Keratinocyte (primary cell): ENCODE data around the gene COL9A3. TPM values are rescaled to one million over a fixed set of nuclear protein-coding genes. Genes with fewer than 3 reads are reported as not detected.

ENCODE experiments used
- DNase-seq: peaks from one replicate; pipeline ENCODE4 v3.0.0-alpha.2; 2011; ENCODE audit warnings: low read depth, missing footprints, low spot score
- FAIRE-seq: peaks from 2 replicates; lab custom pipeline; 2011; peaks lifted over from hg19 to GRCh38; lab: Jason Lieb, UNC
- H2AFZ ChIP-seq: 2 replicates; pipeline ENCODE4 v1.6.0; 2012; ENCODE audit warnings: low read length, control low read depth, inconsistent platforms; ENCODE audit not compliant: control insufficient read depth
- H3K27ac ChIP-seq: 2 replicates; pipeline ENCODE4 v1.5.1; 2011; ENCODE audit warnings: low read length; ENCODE audit not compliant: control insufficient read depth, insufficient read depth
- H3K27me3 ChIP-seq: 3 replicates; pipeline ENCODE4 v1.6.0; 2011; ENCODE audit warnings: low read length; ENCODE audit not compliant: control insufficient read depth, insufficient read depth; ENCODE audit errors: extremely low read depth
- H3K36me3 ChIP-seq, 2 experiments: 2 replicates in 1 of 2; 3 replicates in 1 of 2; pipeline ENCODE4 v1.5.1; 2011; ENCODE audit warnings: low read length in 2 of 2, mild to moderate bottlenecking in 1 of 2; ENCODE audit not compliant: control insufficient read depth in 2 of 2, insufficient read depth in 2 of 2; ENCODE audit errors: extremely low read depth in 1 of 2
- H3K4me1 ChIP-seq: 3 replicates; pipeline ENCODE4 v1.5.1; 2011; ENCODE audit warnings: low read length; ENCODE audit not compliant: control insufficient read depth, insufficient read depth; ENCODE audit errors: extremely low read depth
- H3K4me2 ChIP-seq: 3 replicates; pipeline ENCODE4 v1.6.0; 2011; ENCODE audit warnings: low read depth, low read length; ENCODE audit not compliant: control insufficient read depth, insufficient read depth; ENCODE audit errors: extremely low read depth
- H3K4me3 ChIP-seq, 3 experiments: fragments of 200-600 bp in 1 of 3; sonication (generic) in 1 of 3; 2 replicates in 2 of 3; 3 replicates in 1 of 3; pipeline ENCODE4 v1.5.1; 2011 to 2016; ENCODE audit warnings: low read length in 3 of 3, mild to moderate bottlenecking in 3 of 3, control low read depth in 2 of 3, inconsistent platforms in 1 of 3, low read depth in 1 of 3, mixed read lengths in 1 of 3, mixed run types in 1 of 3, moderate library complexity in 1 of 3; ENCODE audit not compliant: control insufficient read depth in 2 of 3, insufficient read depth in 2 of 3; ENCODE audit errors: extremely low read depth in 1 of 3
- H3K79me2 ChIP-seq: 2 replicates; pipeline ENCODE4 v1.6.0; 2012; ENCODE audit warnings: low read length; ENCODE audit not compliant: control insufficient read depth, insufficient read depth
- H3K9ac ChIP-seq: 3 replicates; pipeline ENCODE4 v1.6.0; 2011; ENCODE audit warnings: low read length; ENCODE audit not compliant: control insufficient read depth, insufficient read depth; ENCODE audit errors: extremely low read depth
- H3K9me1 ChIP-seq: 3 replicates; pipeline ENCODE4 v1.6.0; 2011; ENCODE audit warnings: low read length; ENCODE audit not compliant: control insufficient read depth, insufficient read depth; ENCODE audit errors: extremely low read depth
- H3K9me3 ChIP-seq: 2 replicates; pipeline ENCODE4 v1.5.1; 2012; ENCODE audit warnings: low read depth, low read length; ENCODE audit not compliant: control insufficient read depth
- H4K20me1 ChIP-seq: 3 replicates; pipeline ENCODE4 v1.6.0; 2011; ENCODE audit warnings: low read length; ENCODE audit not compliant: control insufficient read depth, insufficient read depth; ENCODE audit errors: extremely low read depth
- EZH2 ChIP-seq: IDR thresholded peaks from one replicate; pipeline ENCODE4 v1.6.1; 2012; ENCODE audit warnings: inconsistent platforms, mild to moderate bottlenecking, low read length, moderate library complexity
- dilution Hi-C: fragments of 300-500 bp; cut with MboI; formaldehyde crosslinking; loops from one replicate; pipeline ENCODE4 v1.7.0; 2020; ENCODE audit warnings: low sequenced_read_pairs; ENCODE audit not compliant: extremely low pct_ligation_motif_present
- polyA plus RNA-seq, 5 experiments: library from polyadenylated mRNA; depleted of rRNA in 3 of 5; stranded (reverse) in 3 of 5; stranded (forward) in 1 of 5; unstranded in 1 of 5; fragments of >200 nt; gene quantifications; 1 replicate in 1 of 5; 2 replicates in 3 of 5; 3 replicates in 1 of 5; pipeline versions ENCODE4 v1.2.1 to v1.2.3, GENCODE V29; 2011 to 2012; ENCODE audit warnings: missing spikeins in 2 of 5, low read depth in 1 of 5, low replicate concordance in 1 of 5
- TF ChIP-seq, protein P1 (sequence below), 3 experiments: IDR thresholded peaks in 1 of 3; conservative IDR thresholded peaks in 1 of 3; optimal IDR thresholded peaks in 1 of 3; 2 replicates in 2 of 3; 3 replicates in 1 of 3; pipeline versions ENCODE3 to v1.5.1; 2011; ENCODE audit warnings: low read length in 3 of 3, mild to moderate bottlenecking in 3 of 3, moderate library complexity in 2 of 3, control low read depth in 1 of 3, inconsistent platforms in 1 of 3; ENCODE audit not compliant: insufficient read depth in 2 of 3; ENCODE audit errors: extremely low read depth in 1 of 3

COL9A3 gene
- polyA plus RNA-seq, 1 donor (not counting 4 experiments of a cell fraction or from before 2014, with no cell fraction given) = 4.8 TPM

DNA sequence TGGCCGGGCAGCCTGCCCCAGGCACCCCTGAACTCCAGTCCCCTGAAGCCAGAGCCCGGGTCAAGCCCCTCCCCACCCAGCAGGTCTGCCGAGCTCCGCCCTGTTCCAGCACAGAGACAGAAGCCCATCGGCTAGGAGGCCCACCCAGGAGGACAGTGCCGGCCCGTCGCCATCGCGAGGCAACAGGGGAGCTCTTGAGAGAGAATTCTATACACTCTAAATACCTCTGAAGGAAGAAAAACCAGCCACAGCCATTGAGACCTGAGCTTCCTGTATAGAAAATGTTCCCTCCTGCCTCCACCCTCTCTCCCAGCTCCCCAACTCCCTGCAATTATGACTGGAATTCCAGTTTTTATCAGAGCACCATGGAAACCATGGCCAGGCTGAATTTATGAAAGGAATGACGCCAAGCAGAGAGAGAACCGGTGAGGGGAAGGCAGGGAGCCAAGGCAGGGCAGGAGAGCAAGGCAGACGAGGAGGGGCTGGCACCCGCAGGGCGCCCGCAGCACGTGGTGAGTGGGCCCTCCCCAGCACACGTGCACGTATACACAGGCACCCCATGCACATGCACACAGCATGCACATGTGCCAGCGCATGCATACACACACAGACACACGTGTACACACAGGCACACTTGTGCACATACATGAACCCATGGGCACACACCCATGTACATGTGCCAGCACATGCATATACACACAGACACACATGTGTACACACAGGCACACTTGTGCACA lies 48.1 kb upstream of the COL9A3 start:
- Histone ChIP-seq H3K9me3 (no peaks in the 10 kb centered on the region), H3K4me2 (peak overlapping the region; percentile 48), H3K4me3 (peak overlapping the region in 1 of 3 experiments; percentile 27), H3K9me1 (no peaks in the 10 kb centered on the region), H3K9ac (no peak overlapping the region), H3K27ac (no peak overlapping the region), H3K4me1 (peaks cover 28% of the 10 kb centered on the region), H4K20me1 (no peaks in the 10 kb centered on the region), H3K36me3 (no peaks in the 10 kb centered on the region), H2AFZ (peak overlapping the region; percentile 58), H3K27me3 (peaks cover 22% of the 10 kb centered on the region), H3K79me2 (no peaks in the 10 kb centered on the region)
- dilution Hi-C loops = no loop called here
- DNase-seq (no peak), FAIRE-seq (no peak)
- TF ChIP-seq, protein P1, sequence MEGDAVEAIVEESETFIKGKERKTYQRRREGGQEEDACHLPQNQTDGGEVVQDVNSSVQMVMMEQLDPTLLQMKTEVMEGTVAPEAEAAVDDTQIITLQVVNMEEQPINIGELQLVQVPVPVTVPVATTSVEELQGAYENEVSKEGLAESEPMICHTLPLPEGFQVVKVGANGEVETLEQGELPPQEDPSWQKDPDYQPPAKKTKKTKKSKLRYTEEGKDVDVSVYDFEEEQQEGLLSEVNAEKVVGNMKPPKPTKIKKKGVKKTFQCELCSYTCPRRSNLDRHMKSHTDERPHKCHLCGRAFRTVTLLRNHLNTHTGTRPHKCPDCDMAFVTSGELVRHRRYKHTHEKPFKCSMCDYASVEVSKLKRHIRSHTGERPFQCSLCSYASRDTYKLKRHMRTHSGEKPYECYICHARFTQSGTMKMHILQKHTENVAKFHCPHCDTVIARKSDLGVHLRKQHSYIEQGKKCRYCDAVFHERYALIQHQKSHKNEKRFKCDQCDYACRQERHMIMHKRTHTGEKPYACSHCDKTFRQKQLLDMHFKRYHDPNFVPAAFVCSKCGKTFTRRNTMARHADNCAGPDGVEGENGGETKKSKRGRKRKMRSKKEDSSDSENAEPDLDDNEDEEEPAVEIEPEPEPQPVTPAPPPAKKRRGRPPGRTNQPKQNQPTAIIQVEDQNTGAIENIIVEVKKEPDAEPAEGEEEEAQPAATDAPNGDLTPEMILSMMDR (optimal IDR thresholded peaks at IDR 0.05 in 1 of 3, IDR thresholded peaks at IDR 0.05 in 1 of 3, conservative IDR thresholded peaks at IDR 0.05 in 1 of 3; ENCODE audit: extremely low read depth in 1 of 3, insufficient read depth in 2 of 3, low read length in 3 of 3) = no peak
- no peak for TF ChIP-seq EZH2

DNA sequence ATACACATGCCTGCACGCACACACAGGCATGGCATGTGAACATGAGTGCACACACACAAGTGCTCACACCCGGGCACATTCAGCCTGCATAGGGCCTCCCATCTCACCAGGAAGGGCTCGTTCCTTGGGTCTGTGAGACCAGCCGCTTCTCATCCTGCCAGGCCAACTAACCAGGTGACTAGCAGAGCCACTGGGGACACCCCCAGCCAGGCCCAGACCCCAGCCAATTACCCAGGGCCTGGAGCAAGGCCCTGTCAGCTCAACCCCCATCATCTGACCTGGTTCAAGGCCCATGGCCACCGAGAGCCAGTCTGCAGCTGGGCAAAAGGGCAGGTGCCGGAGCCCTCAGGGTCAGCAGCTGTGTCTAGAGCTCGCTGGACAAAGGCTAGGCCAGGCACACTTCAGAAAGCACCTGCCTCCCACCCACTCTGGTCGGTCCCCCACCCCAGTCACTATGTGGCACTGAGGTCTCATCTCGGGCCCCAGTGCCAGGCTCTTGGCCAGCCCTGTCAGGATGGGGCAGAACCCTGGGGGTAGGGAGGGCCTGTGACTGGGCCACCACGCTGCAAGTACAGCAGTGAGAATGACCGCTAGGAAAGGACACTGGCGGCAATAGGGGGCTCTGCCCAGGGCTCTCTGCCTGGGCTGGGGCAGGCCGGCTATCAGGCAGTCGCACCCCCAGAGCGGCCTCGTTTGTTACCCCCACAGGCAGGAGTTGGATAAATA lies 47.3 kb upstream of the COL9A3 start:
- dilution Hi-C loops = no loop called here
- no peak overlapping the region for H3K4me3 ChIP-seq

More for the DNA sequence above, 47.3 kb upstream of the COL9A3 start:
- Histone ChIP-seq H3K79me2 (no peaks in the 10 kb centered on the region), H3K27ac (no peak overlapping the region), H3K9me3 (no peaks in the 10 kb centered on the region), H3K9me1 (no peaks in the 10 kb centered on the region), H3K4me1 (peaks cover 29% of the 10 kb centered on the region), H2AFZ (no peak overlapping the region), H3K4me2 (no peak overlapping the region), H3K9ac (no peak overlapping the region), H3K27me3 (peaks cover 22% of the 10 kb centered on the region), H4K20me1 (no peaks in the 10 kb centered on the region), H3K36me3 (no peaks in the 10 kb centered on the region)
- TF ChIP-seq, protein P1 (optimal IDR thresholded peaks at IDR 0.05 in 1 of 3, IDR thresholded peaks at IDR 0.05 in 1 of 3, conservative IDR thresholded peaks at IDR 0.05 in 1 of 3; ENCODE audit: extremely low read depth in 1 of 3, insufficient read depth in 2 of 3, low read length in 3 of 3) = no peak
- no peak for TF ChIP-seq EZH2
- no peak for DNase-seq
- FAIRE-seq = no peak
